HepG2 (cell line): ENCODE results near the gene DDAH2. TPM values are rescaled to one million over a fixed set of nuclear protein-coding genes. Genes with fewer than 3 reads are reported as not detected.
A peak's percentile ranks its signal among the peaks of the same experiment; 100 is the strongest.

Experiments
- ARNTL ChIP-seq: sonication (generic); formaldehyde crosslinking; IDR thresholded peaks from 2 replicates; pipeline ENCODE4 v1.4.0; 2020; ENCODE audit warnings: mild to moderate bottlenecking, missing genetic modification reagents
- CEBPG ChIP-seq: IDR thresholded peaks from 2 replicates; pipeline ENCODE4 v1.6.1; 2016
- CREB1 ChIP-seq, 2 experiments: fragments of 450-650 bp in 1 of 2; IDR thresholded peaks; 2 replicates each; pipeline ENCODE4 v1.6.1; 2016 to 2017; ENCODE audit warnings: control low read depth in 1 of 2, mild to moderate bottlenecking in 1 of 2, missing compliant biosample characterization in 1 of 2, missing genetic modification characterization in 1 of 2
- DMTF1 ChIP-seq: sonication (generic); formaldehyde crosslinking; IDR thresholded peaks from 2 replicates; pipeline ENCODE4 v1.4.0; 2020; ENCODE audit warnings: mild to moderate bottlenecking, missing genetic modification reagents
- FOXO1 ChIP-seq: sonication (generic); formaldehyde crosslinking; IDR thresholded peaks from 2 replicates; pipeline ENCODE4 v1.4.0; 2020; ENCODE audit warnings: missing genetic modification reagents
- FUBP1 ChIP-seq: sonication (generic); formaldehyde crosslinking; IDR thresholded peaks from 2 replicates; pipeline ENCODE4 v1.5.1; 2020; ENCODE audit warnings: missing genetic modification reagents, mild to moderate bottlenecking, borderline replicate concordance
- GTF3A ChIP-seq: sonication (generic); formaldehyde crosslinking; conservative IDR thresholded peaks from 2 replicates; pipeline ENCODE4 v1.4.0; 2020; ENCODE audit warnings: mild to moderate bottlenecking, missing genetic modification reagents
- JUNB ChIP-seq: sonication (generic); formaldehyde crosslinking; IDR thresholded peaks from 2 replicates; pipeline ENCODE4 v1.8.0; 2022; ENCODE audit warnings: missing genetic modification reagents, mild to moderate bottlenecking, borderline replicate concordance
- KLF12 ChIP-seq: sonication (generic); formaldehyde crosslinking; IDR thresholded peaks from 2 replicates; pipeline ENCODE4 v1.4.0; 2020; ENCODE audit warnings: missing genetic modification reagents, borderline replicate concordance
- KMT2B ChIP-seq: IDR thresholded peaks from 2 replicates; pipeline ENCODE4 v1.6.1; 2016; ENCODE audit warnings: missing genetic modification reagents, missing compliant biosample characterization
- MLX ChIP-seq: IDR thresholded peaks from 2 replicates; pipeline ENCODE4 v1.6.1; 2016
- RNF2 ChIP-seq: fragments of 450-650 bp; conservative IDR thresholded peaks from 2 replicates; pipeline ENCODE4 v1.6.1; 2016; ENCODE audit warnings: low read depth
- SNAPC5 ChIP-seq: sonication (generic); formaldehyde crosslinking; IDR thresholded peaks from 2 replicates; pipeline ENCODE4 v1.8.1; 2023; ENCODE audit warnings: mild to moderate bottlenecking, missing genetic modification reagents, borderline replicate concordance
- SP4 ChIP-seq: sonication (generic); formaldehyde crosslinking; IDR thresholded peaks from 2 replicates; pipeline ENCODE4 v1.8.1; 2023; ENCODE audit warnings: mild to moderate bottlenecking, missing genetic modification reagents
- TAF1 ChIP-seq: sonication (generic); formaldehyde crosslinking; IDR thresholded peaks from 2 replicates; pipeline ENCODE4 v1.4.0; 2020; ENCODE audit warnings: missing genetic modification reagents
- ZFP36L2 ChIP-seq: sonication (generic); formaldehyde crosslinking; IDR thresholded peaks from 2 replicates; pipeline ENCODE4 v1.4.0; 2020; ENCODE audit warnings: missing genetic modification reagents
- ZNF414 ChIP-seq: sonication (generic); formaldehyde crosslinking; IDR thresholded peaks from 2 replicates; pipeline ENCODE4 v1.5.0; 2020; ENCODE audit warnings: missing genetic modification reagents
- ZNF446 ChIP-seq: sonication (generic); formaldehyde crosslinking; IDR thresholded peaks from 2 replicates; pipeline ENCODE4 v1.5.0; 2020; ENCODE audit warnings: mild to moderate bottlenecking, missing genetic modification reagents
- ZNF512 ChIP-seq: sonication (generic); formaldehyde crosslinking; IDR thresholded peaks from 2 replicates; pipeline ENCODE4 v1.4.0; 2020; ENCODE audit warnings: mild to moderate bottlenecking, missing genetic modification reagents
- ZXDC ChIP-seq: sonication (generic); formaldehyde crosslinking; IDR thresholded peaks from 2 replicates; pipeline ENCODE4 v1.5.0; 2020; ENCODE audit warnings: mild to moderate bottlenecking, missing genetic modification reagents
- polyA plus RNA-seq, 8 experiments: library from polyadenylated mRNA; depleted of rRNA in 3 of 8; stranded (reverse) in 7 of 8; unstranded in 1 of 8; fragments of >200 nt; fragmentation: Illumina TruSeq in 4 of 8; extraction: Trizol in 4 of 8; gene quantifications; 2 replicates each; pipeline versions ENCODE4 v1.2.1 to v1.2.3, GENCODE V29; 2011 to 2016; ENCODE audit warnings: low read depth in 4 of 8, missing spikeins in 1 of 8, mixed read lengths in 1 of 8; ENCODE audit not compliant: insufficient read depth in 1 of 8
- total RNA-seq, 5 experiments: library from RNA; depleted of rRNA; stranded (reverse); fragments of >200 nt; fragmentation: Illumina TruSeq; extraction: Trizol; gene quantifications; 2 replicates each; pipeline ENCODE4 v1.2.3, GENCODE V29; 2016; ENCODE audit warnings: low read depth in 1 of 5

The DDAH2 gene
- total and polyA plus RNA-seq, 2 of the 13 experiments (the other 11 are each of a cell fraction or from before 2014, with no cell fraction given), result 16.4 to 21.1 TPM

GRCh38 chr6:31776989-31777666 lies 48.0 kb upstream of the DDAH2 start, which contains the start of gene VWA7 (continued):
- TF ChIP-seq ARNTL (CRISPR knock-in tag), result no peak
- peak; percentile 75 for TF ChIP-seq MLX (CRISPR knock-in tag)
- no peak for TF ChIP-seq FUBP1 (CRISPR knock-in tag)
- TF ChIP-seq ZXDC, result no peak
- no peak for TF ChIP-seq ZFP36L2 (CRISPR knock-in tag)
- TF ChIP-seq FOXO1 (CRISPR knock-in tag), result peak; percentile 63
- no peak for TF ChIP-seq ZNF446 (CRISPR knock-in tag)
- TF ChIP-seq TAF1, result peak; percentile 54; the same call in 1 of the 2 replicates
- no peak for TF ChIP-seq SNAPC5 (CRISPR knock-in tag)
- TF ChIP-seq SP4 (CRISPR knock-in tag), result peak; percentile 35; the same call in 1 of the 2 replicates
- no peak for TF ChIP-seq JUNB (CRISPR knock-in tag)
- TF ChIP-seq CEBPG (CRISPR knock-in tag), result peak; percentile 33; the same call in 1 of the 2 replicates
- TF ChIP-seq DMTF1 (CRISPR knock-in tag), result no peak
- no peak for TF ChIP-seq ZNF512 (CRISPR knock-in tag)
- no peak for TF ChIP-seq KLF12 (CRISPR knock-in tag)
- TF ChIP-seq GTF3A (CRISPR knock-in tag), result no peak
- peak; percentile 94 for TF ChIP-seq ZNF414 (CRISPR knock-in tag)
- peak; percentile 89 for TF ChIP-seq CREB1 (IDR thresholded peaks at IDR 0.05)
- TF ChIP-seq CREB1 (CRISPR knock-in tag; IDR thresholded peaks at IDR 0.05), result peak; percentile 92
- no peak for TF ChIP-seq KMT2B (CRISPR knock-in tag)
- no peak for TF ChIP-seq RNF2
